Stimulated activated CD8-positive, alpha-beta memory T cell treated with anti-CD3 and anti-CD28 coated beads, Interleukin-7, amount 100 ng/mL, for 1 hour (primary cell): ENCODE results near the gene MOB3B.
"Not testable (repeated sequence)": the region's sequence is repeated elsewhere in the genome, so short reads cannot be mapped to it uniquely, and the experiment has no call there.

ENCODE experiments used
- DNase-seq, 2 donors: peaks; one replicate each; pipeline ENCODE4 v3.0.0-alpha.2; 2020; ENCODE audit warnings: low read depth in 2 of 2

MOB3B gene

GRCh38 chr9:27518809-27519208, 10.8 kb downstream of the MOB3B start:
- no peak for DNase-seq

- DNase-seq, result no peak
Measured at GRCh38 chr9:27518006-27518405, 11.6 kb downstream of the MOB3B start.

- no peak for DNase-seq
Measured at GRCh38 chr9:27514551-27514950, 15.1 kb downstream of the MOB3B start.

GRCh38 chr9:27511771-27512170, 17.8 kb downstream of the MOB3B start:
- DNase-seq, result no peak

- DNase-seq, result no peak
Measured at GRCh38 chr9:27510780-27511179, 18.8 kb downstream of the MOB3B start.

GRCh38 chr9:27506981-27507380, 22.6 kb downstream of the MOB3B start:
- no peak for DNase-seq

GRCh38 chr9:27505744-27506161, 23.9 kb downstream of the MOB3B start:
- DNase-seq, result no peak

- DNase-seq, result no peak
Measured at GRCh38 chr9:27504259-27504658, 25.4 kb downstream of the MOB3B start.

- no peak for DNase-seq
Measured at GRCh38 chr9:27503623-27504022, 26.0 kb downstream of the MOB3B start.

GRCh38 chr9:27500902-27501301, 28.7 kb downstream of the MOB3B start:
- not testable (repeated sequence) for DNase-seq

GRCh38 chr9:27499451-27499850, 30.2 kb downstream of the MOB3B start:
- DNase-seq, result no peak

- DNase-seq, result no peak
Measured at GRCh38 chr9:27497883-27498417, 31.7 kb downstream of the MOB3B start.

GRCh38 chr9:27496135-27496504, 33.5 kb downstream of the MOB3B start:
- no peak for DNase-seq

GRCh38 chr9:27495480-27496134, 34.0 kb downstream of the MOB3B start:
- DNase-seq, result no peak

GRCh38 chr9:27491154-27491553, 38.5 kb downstream of the MOB3B start:
- DNase-seq, result no peak

GRCh38 chr9:27489087-27489876, 40.3 kb downstream of the MOB3B start:
- no peak for DNase-seq

GRCh38 chr9:27487927-27488326, 41.7 kb downstream of the MOB3B start:
- no peak for DNase-seq

- DNase-seq, result no peak
Measured at GRCh38 chr9:27487128-27487640, 42.4 kb downstream of the MOB3B start.

- no peak for DNase-seq
Measured at GRCh38 chr9:27485158-27485557, 44.5 kb downstream of the MOB3B start.

- DNase-seq, result no peak
Measured at GRCh38 chr9:27483576-27483975, 46.0 kb downstream of the MOB3B start.

GRCh38 chr9:27482709-27483108, 46.9 kb downstream of the MOB3B start:
- no peak for DNase-seq

- no peak for DNase-seq
Measured at GRCh38 chr9:27478322-27478721, 51.3 kb downstream of the MOB3B start.
